HL-60 (cell line): ENCODE results near the gene DCPS.

Experiments used
- GABPA ChIP-seq: IDR thresholded peaks from 2 replicates; pipeline ENCODE4 v1.6.1; 2012; ENCODE audit warnings: low read depth
- POLR2AphosphoS5 ChIP-seq: IDR thresholded peaks from 2 replicates; pipeline ENCODE4 v1.6.1; 2012; ENCODE audit warnings: low read depth
- REST ChIP-seq: IDR thresholded peaks from 2 replicates; pipeline ENCODE4 v1.6.1; 2012; ENCODE audit warnings: low read depth; ENCODE audit not compliant: insufficient replicate concordance

DNA sequence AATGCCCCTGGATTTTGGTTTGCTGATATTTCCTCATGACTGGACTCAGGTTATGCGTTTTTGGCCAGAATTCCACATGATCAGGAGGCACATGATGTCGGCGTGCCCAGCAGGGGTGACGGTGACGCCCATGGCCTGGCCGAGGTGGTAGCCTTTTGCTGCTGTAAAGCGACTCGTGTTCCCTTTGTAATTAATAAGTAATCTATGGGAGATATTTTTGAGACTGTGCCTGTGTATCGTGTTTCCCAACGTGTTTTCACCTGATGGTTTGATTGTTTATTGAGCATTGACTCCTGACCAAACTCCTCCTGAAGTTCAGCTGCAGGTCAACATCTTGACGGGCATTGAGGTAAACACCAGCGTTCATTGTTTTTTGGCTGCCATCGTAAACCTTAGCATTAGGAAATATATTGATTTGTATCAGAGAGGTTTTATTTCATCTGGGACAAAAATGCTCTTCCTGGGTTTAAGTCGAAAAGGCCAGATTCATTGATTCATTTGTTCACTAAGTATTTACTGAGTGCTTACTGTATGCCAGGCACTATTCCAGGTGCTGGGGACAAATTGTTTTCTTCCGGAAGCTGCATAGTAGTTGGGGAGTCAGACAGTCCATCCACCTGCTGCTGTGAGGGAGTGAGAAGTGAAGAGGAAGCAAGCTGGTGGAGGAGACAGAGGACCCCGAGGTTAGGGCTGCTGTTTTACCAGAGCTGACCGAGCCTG, 23.6 kb downstream of the DCPS start:
- TF ChIP-seq REST (no peak), POLR2AphosphoS5 (no peak), GABPA (no peak)
